C4-2B (cell line): ENCODE measurements around the gene SOCS2.
"Not testable (repeated sequence)": the region's sequence is repeated elsewhere in the genome, so short reads cannot be mapped to it uniquely, and the experiment has no call there.

Experiments used
- H3K27ac ChIP-seq: fragments of 450-650 bp; 2 replicates; pipeline ENCODE4 v1.5.1; 2017
- ZFX ChIP-seq: fragments of 450-650 bp; IDR thresholded peaks from 2 replicates; pipeline ENCODE4 v1.6.1; 2017
- TF ChIP-seq, protein P1 (sequence below): fragments of 450-650 bp; conservative IDR thresholded peaks from 2 replicates; pipeline ENCODE4 v1.5.1; 2017; ENCODE audit warnings: mild to moderate bottlenecking

SOCS2 gene

DNA sequence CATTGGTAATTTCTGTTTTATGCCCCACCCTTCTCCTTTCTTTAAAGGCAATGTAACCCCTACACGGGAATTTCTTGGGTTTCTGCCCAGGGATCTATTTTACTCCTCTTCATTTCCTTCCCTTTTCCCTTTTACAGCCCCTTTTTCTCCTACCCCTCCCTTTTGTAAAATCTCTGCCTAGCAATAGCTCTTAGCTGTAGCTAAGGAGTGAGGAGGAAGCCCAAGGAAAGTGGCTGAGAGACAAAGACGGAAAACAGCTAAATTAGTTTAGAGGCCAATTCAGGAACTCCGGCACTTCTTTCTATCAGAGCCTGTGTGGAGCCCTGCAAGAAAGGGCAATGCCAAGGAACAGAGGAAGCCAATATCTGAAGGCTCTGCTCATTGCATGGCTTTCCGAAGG lies 40.3 kb downstream of the SOCS2 start:
- no peak overlapping the region for H3K27ac ChIP-seq

DNA sequence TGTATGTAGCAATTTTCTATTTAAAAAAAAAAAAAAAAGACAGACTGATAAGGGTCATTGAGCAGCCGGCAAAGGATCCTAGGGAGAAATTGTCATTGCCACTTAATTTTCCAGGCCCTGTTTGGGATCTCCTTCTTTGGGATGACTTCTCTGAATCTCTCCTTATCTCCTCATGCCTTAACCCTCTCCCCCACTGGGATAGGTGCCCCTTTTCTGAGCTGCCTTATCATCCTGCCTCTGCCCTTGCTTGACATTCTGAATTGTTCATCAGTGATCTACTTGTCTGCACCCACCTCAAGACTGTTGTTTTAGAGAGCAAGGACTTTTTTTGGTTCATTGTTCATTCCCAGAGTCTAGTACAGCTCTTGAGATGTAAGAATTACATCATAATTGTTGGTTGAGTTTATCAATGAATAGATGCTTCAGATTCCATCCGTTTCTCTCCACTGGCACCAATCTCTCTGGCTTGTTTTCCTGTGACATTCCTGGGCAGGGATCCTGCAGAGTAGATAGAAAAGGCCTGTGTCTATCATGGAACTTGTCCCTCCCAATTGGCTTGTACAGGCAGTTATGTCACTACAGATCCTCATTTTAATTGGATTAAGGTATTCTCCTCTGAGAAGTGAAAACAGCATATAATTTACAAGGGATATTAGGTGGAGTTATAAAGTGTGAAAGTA lies 42.6 kb downstream of the SOCS2 start:
- TF ChIP-seq, protein P1, sequence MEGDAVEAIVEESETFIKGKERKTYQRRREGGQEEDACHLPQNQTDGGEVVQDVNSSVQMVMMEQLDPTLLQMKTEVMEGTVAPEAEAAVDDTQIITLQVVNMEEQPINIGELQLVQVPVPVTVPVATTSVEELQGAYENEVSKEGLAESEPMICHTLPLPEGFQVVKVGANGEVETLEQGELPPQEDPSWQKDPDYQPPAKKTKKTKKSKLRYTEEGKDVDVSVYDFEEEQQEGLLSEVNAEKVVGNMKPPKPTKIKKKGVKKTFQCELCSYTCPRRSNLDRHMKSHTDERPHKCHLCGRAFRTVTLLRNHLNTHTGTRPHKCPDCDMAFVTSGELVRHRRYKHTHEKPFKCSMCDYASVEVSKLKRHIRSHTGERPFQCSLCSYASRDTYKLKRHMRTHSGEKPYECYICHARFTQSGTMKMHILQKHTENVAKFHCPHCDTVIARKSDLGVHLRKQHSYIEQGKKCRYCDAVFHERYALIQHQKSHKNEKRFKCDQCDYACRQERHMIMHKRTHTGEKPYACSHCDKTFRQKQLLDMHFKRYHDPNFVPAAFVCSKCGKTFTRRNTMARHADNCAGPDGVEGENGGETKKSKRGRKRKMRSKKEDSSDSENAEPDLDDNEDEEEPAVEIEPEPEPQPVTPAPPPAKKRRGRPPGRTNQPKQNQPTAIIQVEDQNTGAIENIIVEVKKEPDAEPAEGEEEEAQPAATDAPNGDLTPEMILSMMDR: no peak
- TF ChIP-seq ZFX: no peak
- no peak overlapping the region for H3K27ac ChIP-seq

More for the DNA sequence above, 40.3 kb downstream of the SOCS2 start:
- no peak for TF ChIP-seq ZFX
- TF ChIP-seq, protein P1: no peak

DNA sequence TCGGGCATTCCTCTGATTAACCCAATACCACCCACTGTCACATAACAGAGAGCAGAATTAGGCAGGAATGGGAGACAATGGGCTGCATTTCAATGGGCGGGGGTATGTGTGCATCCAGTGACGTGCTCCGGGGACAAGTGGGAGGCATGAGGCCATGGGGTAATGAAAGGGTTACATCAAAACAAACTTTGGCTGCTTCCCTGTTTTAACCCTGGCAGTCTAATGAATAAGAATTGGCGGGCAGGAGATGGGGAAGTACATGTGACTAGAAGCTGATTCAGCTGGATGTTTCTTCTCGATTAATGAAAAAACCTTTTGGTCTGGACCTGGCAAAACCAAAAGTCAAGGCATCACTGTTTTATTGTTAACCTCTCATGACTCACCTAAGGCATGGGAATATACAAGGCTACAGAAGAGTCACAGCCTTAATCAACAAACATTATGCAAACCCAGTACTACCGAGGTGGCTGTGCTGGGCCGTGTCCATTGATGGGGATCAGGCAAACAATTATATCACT lies 44.2 kb downstream of the SOCS2 start:
- no peak overlapping the region for H3K27ac ChIP-seq
- TF ChIP-seq, protein P1: no peak
- no peak for TF ChIP-seq ZFX

DNA sequence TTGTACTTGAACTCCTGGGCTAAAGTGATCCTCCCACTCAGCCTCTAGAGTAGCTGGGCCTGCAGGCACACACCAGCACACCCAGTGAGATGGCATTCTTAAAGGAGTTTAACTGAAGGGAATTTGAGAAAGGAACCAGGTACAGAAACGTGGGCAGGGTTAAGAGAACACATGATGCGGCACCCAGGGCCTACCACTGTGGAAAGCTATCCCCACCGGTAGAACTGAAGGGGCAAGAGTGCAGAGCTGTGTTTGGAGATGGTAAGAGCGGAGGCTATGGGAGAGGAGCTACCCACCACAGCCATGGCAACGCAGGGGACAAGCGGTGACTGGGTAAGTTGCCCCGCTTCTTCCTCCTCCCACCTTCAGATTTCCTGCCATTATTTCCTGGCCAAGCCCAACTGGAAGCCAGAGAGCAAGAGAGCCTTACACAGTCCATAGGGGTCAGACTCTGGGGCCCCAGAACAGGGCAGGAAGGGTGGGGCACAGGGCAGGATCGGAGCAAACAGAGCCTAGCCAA lies 46.5 kb downstream of the SOCS2 start:
- TF ChIP-seq, protein P1: no peak
- no peak for TF ChIP-seq ZFX
- H3K27ac ChIP-seq: no peak overlapping the region

DNA sequence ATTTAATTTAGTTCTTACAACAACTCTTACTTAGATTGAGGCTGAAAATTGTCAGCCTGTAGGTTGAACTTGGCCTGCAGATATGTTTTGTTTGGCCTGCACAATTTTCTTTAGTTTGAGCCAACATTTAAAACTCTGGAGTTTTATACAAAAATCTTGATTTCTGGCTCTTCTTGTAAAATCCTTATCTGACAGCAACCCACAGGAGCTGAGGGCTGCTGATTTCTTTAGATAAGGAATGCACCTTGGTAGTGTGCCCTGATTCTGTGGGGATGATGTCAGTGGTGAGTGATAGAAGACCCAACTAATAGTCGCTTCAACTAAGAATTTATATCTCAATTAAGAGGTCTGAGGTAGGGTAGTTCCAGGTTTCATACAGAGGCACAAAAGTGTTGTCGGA lies 49.5 kb downstream of the SOCS2 start:
- H3K27ac ChIP-seq: no peak overlapping the region
- TF ChIP-seq, protein P1: no peak
- no peak for TF ChIP-seq ZFX

DNA sequence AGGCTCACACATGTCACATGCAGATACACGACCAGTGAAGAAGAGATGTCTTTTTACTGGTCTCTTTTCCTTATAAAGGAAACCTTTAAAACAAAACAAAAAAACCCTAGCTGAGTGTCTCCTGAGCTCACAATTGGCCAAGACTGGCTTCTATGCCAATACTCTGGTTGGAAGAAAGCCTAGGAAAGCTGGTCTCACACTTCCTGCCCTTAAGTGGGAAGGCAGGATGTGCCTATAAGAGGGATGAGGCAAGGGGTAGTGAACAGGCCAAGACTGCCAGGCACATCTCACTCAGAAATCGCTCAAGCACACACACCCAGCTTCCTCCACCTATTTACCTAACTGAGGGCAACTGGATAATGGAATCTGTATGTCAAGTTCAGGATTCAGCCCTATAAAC lies 50.0 kb downstream of the SOCS2 start:
- no peak overlapping the region for H3K27ac ChIP-seq
- no peak for TF ChIP-seq ZFX
- TF ChIP-seq, protein P1: no peak

DNA sequence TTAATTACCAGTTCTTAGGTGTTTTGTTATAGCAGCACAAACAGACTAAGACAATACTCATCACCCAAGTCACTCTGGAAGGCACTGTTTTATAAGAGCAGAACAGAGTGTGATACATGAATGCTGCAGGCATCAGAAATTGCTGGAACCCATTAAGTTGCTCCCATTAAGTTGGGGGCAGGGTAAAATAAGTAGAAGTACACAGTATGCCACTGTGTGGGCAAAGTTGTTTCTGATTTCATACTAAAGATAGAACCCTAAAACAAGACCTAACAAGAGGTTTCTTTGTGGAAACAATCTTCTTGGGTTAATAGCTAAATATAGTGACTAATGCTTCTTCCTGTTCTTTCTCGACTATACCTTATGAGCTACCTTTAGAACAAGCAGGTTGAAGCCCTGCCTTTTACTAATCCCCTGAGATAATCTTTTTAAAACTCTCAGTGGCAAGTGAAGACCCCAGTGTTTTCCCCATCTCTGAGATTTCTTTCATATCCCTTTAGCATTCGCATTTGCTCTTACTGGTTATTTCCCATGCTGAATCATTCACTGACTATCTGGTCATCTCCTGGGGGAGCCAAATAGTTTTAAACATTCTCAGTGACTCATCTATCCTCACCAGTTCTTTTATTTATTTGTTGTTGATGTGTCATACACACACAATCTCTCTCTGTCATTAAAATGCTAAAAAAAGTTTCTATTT lies 52.3 kb downstream of the SOCS2 start:
- H3K27ac ChIP-seq: no peak overlapping the region

DNA sequence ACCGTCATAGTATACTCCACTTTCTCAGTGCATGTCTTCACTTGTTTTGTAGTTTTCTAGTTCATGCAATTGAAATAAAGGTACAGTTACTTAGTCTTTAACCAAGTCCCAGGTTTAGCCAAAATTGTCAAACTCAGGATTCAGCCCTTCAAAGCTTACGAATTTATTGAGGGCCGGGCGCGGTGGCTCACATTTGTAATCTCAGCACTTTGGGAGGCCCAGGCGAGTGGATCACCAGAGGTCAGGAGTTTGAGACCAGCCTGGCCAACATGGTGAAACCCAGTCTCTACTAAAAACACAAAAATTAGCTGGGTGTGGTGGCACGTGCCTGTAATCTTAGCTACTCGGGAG lies 52.8 kb downstream of the SOCS2 start:
- not testable (repeated sequence) for H3K27ac ChIP-seq

More for the DNA sequence above, 52.3 kb downstream of the SOCS2 start:
- TF ChIP-seq, protein P1: no peak
- no peak for TF ChIP-seq ZFX
